ENCODE results near the gene GALK1. TPM values are rescaled to one million over a fixed set of nuclear protein-coding genes. Genes with fewer than 3 reads are reported as not detected.

The GALK1 gene
- total and polyA plus RNA-seq, 2 donors from 2014 or later = 34.5 to 105 TPM

GRCh38 chr17:75799402-75799801, 34.4 kb upstream of the GALK1 start:
- DNase-seq (no peak), FAIRE-seq (no peak)
- H3K4me3 ChIP-seq (ENCODE audit: low read length in 3 of 3) = no peak overlapping the region
- H3K36me3 ChIP-seq (ENCODE audit: control insufficient read depth in 2 of 3, insufficient read depth in 3 of 3, low read length in 3 of 3) = peaks cover 4 to 12% (median 10%) of the 10 kb centered on the region in 3 donors
- no peaks in the 10 kb centered on the region for H3K27me3 ChIP-seq (ENCODE audit: control insufficient read depth, insufficient read depth, low read length)
- H3K4me1 ChIP-seq (ENCODE audit: control insufficient read depth in 2 of 3, insufficient read depth in 2 of 3, low read depth in 1 of 3, low read length in 3 of 3) = no peaks in the 10 kb centered on the region
- H3K27ac ChIP-seq (ENCODE audit: low read depth in 2 of 2, low read length in 2 of 2) = no peak overlapping the region
- intact Hi-C loops (cut with DNase I) = no loop called here
- no peaks in the 10 kb centered on the region for H3K9me3 ChIP-seq (ENCODE audit: control insufficient read depth in 2 of 3, insufficient read depth in 1 of 3, low read length in 3 of 3)
- H3K9ac ChIP-seq (ENCODE audit: low read length in 3 of 3) = no peak overlapping the region
- TF ChIP-seq CTCF (IDR thresholded peaks at IDR 0.05; ENCODE audit: borderline replicate concordance, extremely low read depth, insufficient read depth) = no peak

GRCh38 chr17:75795820-75796607, 31.0 kb upstream of the GALK1 start:
- Histone ChIP-seq H3K4me3 (ENCODE audit: low read length in 3 of 3) (no peak overlapping the region), H3K36me3 (ENCODE audit: control insufficient read depth in 2 of 3, insufficient read depth in 3 of 3, low read length in 3 of 3) (peaks cover 4 to 16% (median 14%) of the 10 kb centered on the region in 3 donors), H3K27ac (ENCODE audit: low read depth in 2 of 2, low read length in 2 of 2) (no peak overlapping the region), H3K9ac (ENCODE audit: low read length in 3 of 3) (no peak overlapping the region), H3K9me3 (ENCODE audit: control insufficient read depth in 2 of 3, insufficient read depth in 1 of 3, low read length in 3 of 3) (no peaks in the 10 kb centered on the region), H3K4me1 (ENCODE audit: control insufficient read depth in 2 of 3, insufficient read depth in 2 of 3, low read depth in 1 of 3, low read length in 3 of 3) (no peaks in the 10 kb centered on the region), H3K27me3 (ENCODE audit: control insufficient read depth, insufficient read depth, low read length) (no peaks in the 10 kb centered on the region)
- intact Hi-C loops (cut with DNase I) = no loop called here
- no peak for TF ChIP-seq CTCF (IDR thresholded peaks at IDR 0.05; ENCODE audit: borderline replicate concordance, extremely low read depth, insufficient read depth)
- FAIRE-seq = no peak
- no peak for DNase-seq

GRCh38 chr17:75793460-75793859, 28.5 kb upstream of the GALK1 start:
- H3K4me3 ChIP-seq (ENCODE audit: low read length in 3 of 3) = no peak overlapping the region
- DNase-seq = no peak
- intact Hi-C loops (cut with DNase I) = no loop called here
- peaks cover 3 to 10% (median 7%) of the 10 kb centered on the region in 3 donors for H3K36me3 ChIP-seq (ENCODE audit: control insufficient read depth in 2 of 3, insufficient read depth in 3 of 3, low read length in 3 of 3)
- TF ChIP-seq CTCF (IDR thresholded peaks at IDR 0.05; ENCODE audit: borderline replicate concordance, extremely low read depth, insufficient read depth) = no peak
- no peaks in the 10 kb centered on the region for H3K27me3 ChIP-seq (ENCODE audit: control insufficient read depth, insufficient read depth, low read length)
- no peak for FAIRE-seq
- H3K9me3 ChIP-seq (ENCODE audit: control insufficient read depth in 2 of 3, insufficient read depth in 1 of 3, low read length in 3 of 3) = no peaks in the 10 kb centered on the region
- no peak overlapping the region for H3K27ac ChIP-seq (ENCODE audit: low read depth in 2 of 2, low read length in 2 of 2)
- no peak overlapping the region for H3K9ac ChIP-seq (ENCODE audit: low read length in 3 of 3)
- no peaks in the 10 kb centered on the region for H3K4me1 ChIP-seq (ENCODE audit: control insufficient read depth in 2 of 3, insufficient read depth in 2 of 3, low read depth in 1 of 3, low read length in 3 of 3)
